WERI-Rb-1 (cell line): ENCODE measurements around the gene BCAP31.

Experiments used
- DNase-seq: peaks from one replicate; pipeline ENCODE4 v3.0.0-alpha.2; 2020
- H3K27ac ChIP-seq: fragments of 250-450 bp; sonication (Bioruptor Pico); 2 replicates; pipeline ENCODE4 v1.5.1; 2020; ENCODE audit warnings: mild to moderate bottlenecking, moderate library complexity
- H3K27me3 ChIP-seq: fragments of 250-450 bp; sonication (Bioruptor Pico); 2 replicates; pipeline ENCODE4 v1.5.1; 2021; ENCODE audit warnings: mild to moderate bottlenecking, low read depth, moderate library complexity; ENCODE audit not compliant: insufficient read depth, severe bottlenecking
- H3K36me3 ChIP-seq: fragments of 250-450 bp; sonication (Bioruptor Pico); 2 replicates; pipeline ENCODE4 v1.5.1; 2020; ENCODE audit warnings: mild to moderate bottlenecking, moderate library complexity
- H3K4me3 ChIP-seq: 2 replicates; pipeline ENCODE4 v1.5.1; 2011; ENCODE audit warnings: low read depth, mild to moderate bottlenecking, control low read depth, low read length
- H3K9me3 ChIP-seq: fragments of 250-450 bp; sonication (Bioruptor Pico); 2 replicates; pipeline ENCODE4 v1.5.1; 2021; ENCODE audit warnings: mild to moderate bottlenecking, moderate library complexity; ENCODE audit not compliant: severe bottlenecking
- TF ChIP-seq, protein P1 (sequence below): IDR thresholded peaks from 2 replicates; pipeline ENCODE4 v1.5.1; 2011; ENCODE audit warnings: low read depth, mild to moderate bottlenecking, control low read depth, inconsistent platforms, low read length

The BCAP31 gene

DNA sequence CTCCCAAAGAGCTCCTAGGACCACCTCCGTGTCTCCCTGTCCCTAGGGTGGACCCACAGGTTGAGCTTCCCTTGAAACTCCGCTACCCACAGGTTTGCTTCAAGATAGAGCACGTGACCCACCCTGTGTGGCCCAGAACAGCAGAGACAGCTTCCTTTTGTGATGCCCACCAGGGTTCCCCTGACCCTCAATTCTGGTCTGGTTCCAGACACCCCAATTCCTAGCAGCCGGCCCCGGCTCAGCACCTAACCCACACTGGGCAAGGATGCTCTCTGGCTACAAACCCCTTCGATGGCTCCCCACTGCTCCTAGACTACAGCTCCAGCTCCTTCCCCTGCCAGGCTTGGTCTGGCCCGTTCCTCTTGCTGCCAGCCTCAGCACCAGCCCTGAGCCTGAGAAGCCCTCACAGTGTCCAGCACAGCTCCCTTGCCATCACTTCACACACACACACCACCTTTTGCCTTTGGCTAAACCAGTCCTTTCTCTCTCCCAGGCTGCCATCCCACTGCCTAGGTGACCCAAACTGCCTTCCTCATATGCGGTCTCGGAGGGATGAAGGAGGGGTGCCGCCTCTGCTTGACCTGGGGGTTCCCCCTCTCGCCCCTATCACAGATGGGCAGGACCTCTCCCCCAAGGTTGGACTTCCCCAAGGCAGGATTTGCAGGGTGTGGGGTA, 56.8 kb downstream of the BCAP31 start:
- H3K4me3 ChIP-seq: peak overlapping the region; percentile 32
- H3K27me3 ChIP-seq: peaks cover 17% of the 10 kb centered on the region
- no peaks in the 10 kb centered on the region for H3K9me3 ChIP-seq
- H3K27ac ChIP-seq: 0 out of 2 replicates have a peak overlapping the region, but pooled peaks have one; percentile 34
- DNase-seq: no peak
- TF ChIP-seq, protein P1, sequence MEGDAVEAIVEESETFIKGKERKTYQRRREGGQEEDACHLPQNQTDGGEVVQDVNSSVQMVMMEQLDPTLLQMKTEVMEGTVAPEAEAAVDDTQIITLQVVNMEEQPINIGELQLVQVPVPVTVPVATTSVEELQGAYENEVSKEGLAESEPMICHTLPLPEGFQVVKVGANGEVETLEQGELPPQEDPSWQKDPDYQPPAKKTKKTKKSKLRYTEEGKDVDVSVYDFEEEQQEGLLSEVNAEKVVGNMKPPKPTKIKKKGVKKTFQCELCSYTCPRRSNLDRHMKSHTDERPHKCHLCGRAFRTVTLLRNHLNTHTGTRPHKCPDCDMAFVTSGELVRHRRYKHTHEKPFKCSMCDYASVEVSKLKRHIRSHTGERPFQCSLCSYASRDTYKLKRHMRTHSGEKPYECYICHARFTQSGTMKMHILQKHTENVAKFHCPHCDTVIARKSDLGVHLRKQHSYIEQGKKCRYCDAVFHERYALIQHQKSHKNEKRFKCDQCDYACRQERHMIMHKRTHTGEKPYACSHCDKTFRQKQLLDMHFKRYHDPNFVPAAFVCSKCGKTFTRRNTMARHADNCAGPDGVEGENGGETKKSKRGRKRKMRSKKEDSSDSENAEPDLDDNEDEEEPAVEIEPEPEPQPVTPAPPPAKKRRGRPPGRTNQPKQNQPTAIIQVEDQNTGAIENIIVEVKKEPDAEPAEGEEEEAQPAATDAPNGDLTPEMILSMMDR: no peak
- H3K36me3 ChIP-seq: peaks cover 12% of the 10 kb centered on the region

GRCh38 chrX:153665726-153666306, 58.4 kb downstream of the BCAP31 start:
- DNase-seq: no peak
- TF ChIP-seq, protein P1: no peak
- H3K9me3 ChIP-seq: no peaks in the 10 kb centered on the region

DNA sequence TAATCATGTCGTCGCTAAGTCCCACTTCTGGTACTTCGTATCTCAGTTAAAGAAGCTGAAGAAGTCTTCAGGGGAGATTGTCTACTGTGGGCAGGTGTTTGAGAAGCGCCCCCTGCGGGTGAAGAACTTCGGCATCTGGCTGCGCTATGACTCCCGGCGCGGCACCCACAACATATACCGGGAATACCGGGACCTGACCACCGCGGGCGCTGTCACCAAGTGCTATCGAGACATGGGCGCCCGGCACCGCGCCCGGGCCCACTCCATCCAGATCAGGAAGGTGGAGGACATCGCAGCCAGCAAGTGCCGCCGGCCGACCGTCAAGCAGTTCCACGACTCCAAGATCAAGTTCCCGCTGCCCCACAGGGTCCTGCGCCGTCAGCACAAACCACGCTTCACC, 61.9 kb downstream of the BCAP31 start:
- no peak for DNase-seq
- Histone ChIP-seq H3K4me3 (no peak overlapping the region), H3K9me3 (peaks cover 10% of the 10 kb centered on the region), H3K36me3 (no peaks in the 10 kb centered on the region; the same call in 1 of the 2 replicates), H3K27ac (no peak overlapping the region), H3K27me3 (peaks cover 7% of the 10 kb centered on the region)
- TF ChIP-seq, protein P1: 0 out of 2 replicates have a peak, but pooled peaks have one; percentile 25

More at GRCh38 chrX:153665726-153666306, 58.4 kb downstream of the BCAP31 start:
- no peak overlapping the region for H3K27ac ChIP-seq
- no peak overlapping the region for H3K4me3 ChIP-seq
- peaks cover 7% of the 10 kb centered on the region for H3K27me3 ChIP-seq
- H3K36me3 ChIP-seq: peaks cover 7% of the 10 kb centered on the region

GRCh38 chrX:153659268-153659667, 64.9 kb downstream of the BCAP31 start:
- no peak overlapping the region for H3K4me3 ChIP-seq
- H3K27me3 ChIP-seq: peaks cover 7% of the 10 kb centered on the region
- H3K27ac ChIP-seq: no peak overlapping the region
- TF ChIP-seq, protein P1: no peak
- DNase-seq: no peak
- H3K36me3 ChIP-seq: no peaks in the 10 kb centered on the region; the same call in 1 of the 2 replicates
- peaks cover 10% of the 10 kb centered on the region for H3K9me3 ChIP-seq

GRCh38 chrX:153657161-153657560, 67.0 kb downstream of the BCAP31 start:
- Histone ChIP-seq H3K9me3 (peaks cover 22% of the 10 kb centered on the region), H3K27me3 (peaks cover 11% of the 10 kb centered on the region), H3K36me3 (no peaks in the 10 kb centered on the region; the same call in 1 of the 2 replicates), H3K4me3 (no peak overlapping the region), H3K27ac (no peak overlapping the region)
- TF ChIP-seq, protein P1: no peak
- DNase-seq: no peak
